GM06990 (cell line): ENCODE data around the gene ASIP.

Experiments used
- DNase-seq: peaks from one replicate; pipeline ENCODE4 v3.0.0-alpha.2; 2011; ENCODE audit not compliant: insufficient read length; ENCODE audit errors: extremely low read depth
- H3K27me3 ChIP-seq: replicated peaks from 2 replicates; pipeline ENCODE4 v1.6.0; 2011; ENCODE audit warnings: low read length; ENCODE audit not compliant: control insufficient read depth, insufficient read depth
- H3K36me3 ChIP-seq: 2 replicates; pipeline ENCODE4 v1.5.1; 2011; ENCODE audit warnings: low read length; ENCODE audit not compliant: control insufficient read depth, insufficient read depth
- H3K4me3 ChIP-seq: replicated peaks from 2 replicates; pipeline ENCODE4 v1.5.1; 2011; ENCODE audit warnings: low read depth, mild to moderate bottlenecking, control low read depth, low read length
- CTCF ChIP-seq: IDR thresholded peaks from 2 replicates; pipeline ENCODE4 v1.5.1; 2011; ENCODE audit warnings: low read length, control low read depth, mild to moderate bottlenecking, inconsistent platforms; ENCODE audit not compliant: insufficient read depth, poor library complexity, severe bottlenecking

Gene ASIP

GRCh38 chr20:34312024-34312460 lies 70.8 kb downstream of the ASIP start:
- H3K4me3 ChIP-seq, result no peak overlapping the region
- DNase-seq, result no peak

GRCh38 chr20:34312544-34313217 lies 71.5 kb downstream of the ASIP start:
- DNase-seq, result peak; percentile 72
- no peaks in the 10 kb centered on the region for H3K36me3 ChIP-seq
- H3K27me3 ChIP-seq, result no peaks in the 10 kb centered on the region
- H3K4me3 ChIP-seq, result no peak overlapping the region; the same call in 1 of the 2 replicates
- peak; percentile 100 for TF ChIP-seq CTCF

More at GRCh38 chr20:34312024-34312460, 70.8 kb downstream of the ASIP start:
- H3K36me3 ChIP-seq, result no peaks in the 10 kb centered on the region
- H3K27me3 ChIP-seq, result no peaks in the 10 kb centered on the region
- no peak for TF ChIP-seq CTCF

- no peak for TF ChIP-seq CTCF
- H3K36me3 ChIP-seq, result no peaks in the 10 kb centered on the region
- DNase-seq, result no peak
- no peak overlapping the region for H3K4me3 ChIP-seq
- H3K27me3 ChIP-seq, result no peaks in the 10 kb centered on the region
These were observed 74.0 kb downstream of the ASIP start for GRCh38 chr20:34315236-34315635.

GRCh38 chr20:34316196-34316814 lies 75.1 kb downstream of the ASIP start:
- Histone ChIP-seq H3K27me3 (no peaks in the 10 kb centered on the region), H3K4me3 (no peak overlapping the region), H3K36me3 (no peaks in the 10 kb centered on the region)
- TF ChIP-seq CTCF, result no peak
- no peak for DNase-seq
